Right cardiac atrium (tissue), 5 donors: ENCODE results near the gene PPP1R16B. TPM values are rescaled to one million over a fixed set of nuclear protein-coding genes. Genes with fewer than 3 reads are reported as not detected.

Source experiments
- ATAC-seq, 2 donors: fragments of 200-7000 bp; cut with Tn5 transposase; one replicate each; pipeline versions ENCODE4 v1.8.0 to v1.9.1; 2020; ENCODE audit warnings: moderate library complexity in 2 of 2, mild to moderate bottlenecking in 1 of 2
- DNase-seq, 3 donors: peaks; one replicate each; pipeline ENCODE4 v3.0.0-alpha.2; 2020
- H3K27ac ChIP-seq: one replicate; pipeline ENCODE4 v1.5.1; 2013; ENCODE audit warnings: mild to moderate bottlenecking, low read length, control low read depth, moderate library complexity
- H3K27me3 ChIP-seq: one replicate; pipeline ENCODE4 v1.6.1; 2013; ENCODE audit not compliant: control insufficient read depth, insufficient read depth
- H3K4me1 ChIP-seq: one replicate; pipeline ENCODE4 v1.6.1; 2013; ENCODE audit warnings: low read length; ENCODE audit not compliant: control insufficient read depth, insufficient read depth
- H3K4me3 ChIP-seq: one replicate; pipeline ENCODE4 v1.5.1; 2013; ENCODE audit warnings: low read length, control low read depth
- H3K9me3 ChIP-seq: one replicate; pipeline ENCODE4 v1.6.1; 2013; ENCODE audit warnings: low read length; ENCODE audit not compliant: control insufficient read depth
- WGBS: extraction: QIAGEN DNeasy Blood & Tissue Kit; methylation state at CpG from one replicate; pipeline ENCODE4 v1.1.7; 2013; 5-methylcytosine and 5-hydroxymethylcytosine counted together
- intact Hi-C, 4 donors: fragments of 100-400 bp; cut with DNase I; formaldehyde crosslinking; loops; one replicate each; pipeline versions ENCODE4 v1.11.0 to v1.14.0; 2022 to 2023
- polyA plus RNA-seq: library from polyadenylated mRNA; stranded (reverse); fragments of 200-250 nt; gene quantifications from one replicate; pipeline ENCODE4 v1.2.3, GENCODE V29; 2013
- total RNA-seq, 4 donors: library from RNA; stranded (reverse); fragmentation: NEBNext Ultra II Directional; extraction: Animal tissue kit (Norgen Biotek cat#: 25700); gene quantifications; one replicate each; pipeline ENCODE4 v1.2.1, GENCODE V29; 2021
- donor health status: healthy with polysubstance abuse.
- donor health status: DM: no; HTN: yes; CAD: no.
- donor health status: DM: no; HTN: no; CAD: no.
- donor health status: DM: no; HTN: yes; CAD: no; lungs with severe emphysema.
- donor health status: DM: yes; HTN: yes; CAD: no.

Gene PPP1R16B
- total and polyA plus RNA-seq, 5 donors = 4.9 to 9.1 (median 5.5) TPM

GRCh38 chr20:38937000-38937399 lies 131.5 kb downstream of the PPP1R16B start:
- Histone ChIP-seq H3K4me1 (no peaks in the 10 kb centered on the region), H3K9me3 (no peaks in the 10 kb centered on the region), H3K27me3 (no peaks in the 10 kb centered on the region), H3K27ac (no peak overlapping the region), H3K4me3 (no peak overlapping the region)
- WGBS = 96% methylated on average over 5 of the region's 5 CpGs
- no peak for ATAC-seq
- intact Hi-C loops = no loop called here
- no peak for DNase-seq

DNA sequence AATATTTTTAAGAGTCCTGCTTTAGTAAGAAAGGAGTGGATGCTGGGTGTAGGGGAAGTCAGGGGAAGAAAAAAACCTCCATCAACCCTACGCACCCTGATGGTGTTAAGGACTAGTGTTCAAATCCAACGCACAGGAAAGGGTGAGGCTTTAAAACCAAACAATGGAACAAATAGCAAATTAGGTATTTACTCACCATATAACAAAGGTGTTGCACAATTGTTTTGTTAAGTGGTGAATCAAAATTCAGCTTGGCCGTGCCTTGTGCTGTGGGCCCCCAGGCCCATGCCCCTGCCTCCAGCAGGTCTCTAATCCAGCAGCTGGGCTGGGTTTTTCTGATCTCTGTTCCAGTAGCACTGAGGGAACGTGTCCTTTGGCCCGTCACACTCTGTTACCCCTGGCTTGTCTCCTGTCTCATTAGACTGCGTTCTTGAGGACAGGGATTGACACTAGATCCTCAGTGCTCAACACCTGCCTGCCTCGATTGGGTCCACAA lies 132.5 kb downstream of the PPP1R16B start:
- ATAC-seq (no peak), DNase-seq (no peak)
- no peaks in the 10 kb centered on the region for H3K4me1 ChIP-seq
- intact Hi-C loops = no loop called here
- H3K27me3 ChIP-seq = no peaks in the 10 kb centered on the region
- no peak overlapping the region for H3K27ac ChIP-seq
- H3K9me3 ChIP-seq = no peaks in the 10 kb centered on the region
- 95% methylated on average over 7 of the region's 7 CpGs for WGBS
- H3K4me3 ChIP-seq = no peak overlapping the region

GRCh38 chr20:38939686-38940085 lies 134.2 kb downstream of the PPP1R16B start:
- H3K9me3 ChIP-seq = no peaks in the 10 kb centered on the region
- no peak overlapping the region for H3K27ac ChIP-seq
- no peaks in the 10 kb centered on the region for H3K27me3 ChIP-seq
- no peaks in the 10 kb centered on the region for H3K4me1 ChIP-seq
- ATAC-seq (no peak), DNase-seq (no peak)
- WGBS = 82% methylated on average over 2 of the region's 2 CpGs
- intact Hi-C loops = no loop called here
- H3K4me3 ChIP-seq = no peak overlapping the region

DNA sequence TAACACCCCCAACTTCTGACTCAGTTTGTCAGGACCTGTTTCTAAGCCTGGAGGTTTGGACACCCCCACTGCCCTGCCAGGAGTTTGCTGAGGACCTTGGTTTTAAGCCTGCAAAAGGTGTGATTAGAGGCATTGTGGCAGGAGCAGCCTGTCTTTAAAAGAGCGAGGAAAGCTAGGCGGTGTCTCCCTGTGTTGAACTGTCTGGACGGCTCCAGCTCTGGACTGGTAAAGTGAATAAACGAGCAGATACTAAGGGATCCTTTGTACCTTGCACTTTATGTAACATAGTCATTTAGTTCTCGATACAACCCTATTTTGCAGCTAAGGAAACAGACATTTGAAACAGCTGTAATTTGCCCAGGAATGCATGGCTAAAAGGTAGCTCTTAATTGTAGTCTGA lies 135.1 kb downstream of the PPP1R16B start:
- ATAC-seq = no peak
- intact Hi-C loops = no loop called here
- H3K27me3 ChIP-seq = no peaks in the 10 kb centered on the region
- no peak for DNase-seq
- 97% methylated on average over 5 of the region's 5 CpGs for WGBS
- H3K27ac ChIP-seq = no peak overlapping the region
- no peaks in the 10 kb centered on the region for H3K4me1 ChIP-seq
- no peaks in the 10 kb centered on the region for H3K9me3 ChIP-seq
- H3K4me3 ChIP-seq = no peak overlapping the region

- Histone ChIP-seq H3K27ac (no peak overlapping the region), H3K27me3 (no peaks in the 10 kb centered on the region), H3K4me3 (no peak overlapping the region), H3K9me3 (no peaks in the 10 kb centered on the region), H3K4me1 (no peaks in the 10 kb centered on the region)
- DNase-seq = no peak
- intact Hi-C loops = no loop called here
- WGBS = 97% methylated on average over 5 of the region's 5 CpGs
- no peak for ATAC-seq
These were observed 136.4 kb downstream of the PPP1R16B start for GRCh38 chr20:38941726-38942389.

DNA sequence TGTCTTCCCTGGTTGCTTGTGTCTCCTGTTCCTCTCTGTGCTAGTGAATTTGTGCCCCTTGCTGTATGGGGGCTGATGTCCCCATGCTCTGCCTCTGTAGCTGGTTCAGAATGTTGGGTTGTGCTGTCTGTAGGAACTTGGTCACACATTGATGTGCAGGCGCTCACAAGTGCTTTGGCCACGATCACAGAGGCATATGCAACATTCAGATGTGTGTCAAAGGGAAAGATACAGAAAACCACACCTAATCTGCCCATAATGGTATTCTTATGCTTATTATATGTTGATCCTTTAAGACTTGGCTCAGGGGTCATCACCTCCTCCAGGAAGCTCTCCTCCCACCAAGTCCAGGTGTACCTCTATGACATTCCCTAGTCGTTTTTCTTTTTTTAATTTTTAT lies 139.5 kb downstream of the PPP1R16B start:
- Histone ChIP-seq H3K27me3 (no peaks in the 10 kb centered on the region), H3K4me3 (no peak overlapping the region), H3K4me1 (no peaks in the 10 kb centered on the region), H3K27ac (no peak overlapping the region), H3K9me3 (no peaks in the 10 kb centered on the region)
- DNase-seq (no peak), ATAC-seq (no peak)
- WGBS = 97% methylated on average over 3 of the region's 3 CpGs
- intact Hi-C loops = no loop called here

- H3K27ac ChIP-seq = no peak overlapping the region
- WGBS = 92% methylated on average over 3 of the region's 3 CpGs
- no peaks in the 10 kb centered on the region for H3K27me3 ChIP-seq
- ATAC-seq = no peak
- H3K4me1 ChIP-seq = no peaks in the 10 kb centered on the region
- no peak overlapping the region for H3K4me3 ChIP-seq
- intact Hi-C loops = no loop called here
- no peak for DNase-seq
- H3K9me3 ChIP-seq = no peaks in the 10 kb centered on the region
These were observed 141.3 kb downstream of the PPP1R16B start for GRCh38 chr20:38946836-38947235.

- Histone ChIP-seq H3K9me3 (no peaks in the 10 kb centered on the region), H3K4me1 (no peaks in the 10 kb centered on the region), H3K27ac (no peak overlapping the region), H3K27me3 (no peaks in the 10 kb centered on the region), H3K4me3 (no peak overlapping the region)
- no peak for ATAC-seq
- intact Hi-C loops = no loop called here
- WGBS = 82% methylated on average over 7 of the region's 7 CpGs
- no peak for DNase-seq
These were observed 142.4 kb downstream of the PPP1R16B start for GRCh38 chr20:38947931-38948362.

- no peak for DNase-seq
- intact Hi-C loops = no loop called here
- no peak overlapping the region for H3K27ac ChIP-seq
- H3K9me3 ChIP-seq = no peaks in the 10 kb centered on the region
- H3K4me3 ChIP-seq = no peak overlapping the region
- no peaks in the 10 kb centered on the region for H3K4me1 ChIP-seq
- H3K27me3 ChIP-seq = no peaks in the 10 kb centered on the region
- ATAC-seq = no peak
- 87% methylated on average over 2 of the region's 2 CpGs for WGBS
These were observed 144.8 kb downstream of the PPP1R16B start for GRCh38 chr20:38950254-38950653.

DNA sequence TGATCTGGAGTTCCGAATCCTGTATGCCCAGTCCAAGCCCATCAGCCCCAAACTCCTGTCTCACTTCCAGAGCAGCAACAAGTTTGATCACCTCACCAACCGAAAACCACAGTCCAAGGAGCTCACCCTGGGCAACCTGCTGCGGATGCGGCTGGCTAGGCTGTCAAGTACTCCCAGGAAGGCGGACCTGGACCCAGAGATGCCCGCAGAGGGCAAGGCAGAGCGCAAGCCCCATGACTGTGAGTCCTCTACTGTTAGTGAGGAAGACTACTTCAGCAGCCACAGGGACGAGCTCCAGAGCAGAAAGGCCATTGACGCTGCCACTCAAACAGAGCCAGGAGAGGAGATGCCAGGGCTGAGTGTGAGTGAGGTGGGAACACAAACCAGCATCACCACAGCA lies 146.1 kb downstream of the PPP1R16B start:
- ATAC-seq = no peak
- Histone ChIP-seq H3K27ac (no peak overlapping the region), H3K9me3 (no peaks in the 10 kb centered on the region), H3K4me1 (no peaks in the 10 kb centered on the region), H3K27me3 (no peaks in the 10 kb centered on the region), H3K4me3 (no peak overlapping the region)
- intact Hi-C loops = no loop called here
- no peak for DNase-seq
- 97% methylated on average over 9 of the region's 9 CpGs for WGBS

GRCh38 chr20:38952153-38952552 lies 146.7 kb downstream of the PPP1R16B start:
- Histone ChIP-seq H3K4me3 (no peak overlapping the region), H3K27ac (no peak overlapping the region), H3K9me3 (no peaks in the 10 kb centered on the region), H3K4me1 (no peaks in the 10 kb centered on the region), H3K27me3 (no peaks in the 10 kb centered on the region)
- no peak for ATAC-seq
- intact Hi-C loops = no loop called here
- WGBS = 96% methylated on average over 6 of the region's 6 CpGs
- no peak for DNase-seq
